ENCODE measurements around the gene KCNJ16. TPM values are rescaled to one million over a fixed set of nuclear protein-coding genes. Genes with fewer than 3 reads are reported as not detected.

KCNJ16 gene
- total and polyA plus RNA-seq, 9 of the 15 experiments (the other 6 are each of a cell fraction or from before 2014, with no cell fraction given), result 0.01 to 0.75 (median 0.07) TPM; not detected in 4

DNA sequence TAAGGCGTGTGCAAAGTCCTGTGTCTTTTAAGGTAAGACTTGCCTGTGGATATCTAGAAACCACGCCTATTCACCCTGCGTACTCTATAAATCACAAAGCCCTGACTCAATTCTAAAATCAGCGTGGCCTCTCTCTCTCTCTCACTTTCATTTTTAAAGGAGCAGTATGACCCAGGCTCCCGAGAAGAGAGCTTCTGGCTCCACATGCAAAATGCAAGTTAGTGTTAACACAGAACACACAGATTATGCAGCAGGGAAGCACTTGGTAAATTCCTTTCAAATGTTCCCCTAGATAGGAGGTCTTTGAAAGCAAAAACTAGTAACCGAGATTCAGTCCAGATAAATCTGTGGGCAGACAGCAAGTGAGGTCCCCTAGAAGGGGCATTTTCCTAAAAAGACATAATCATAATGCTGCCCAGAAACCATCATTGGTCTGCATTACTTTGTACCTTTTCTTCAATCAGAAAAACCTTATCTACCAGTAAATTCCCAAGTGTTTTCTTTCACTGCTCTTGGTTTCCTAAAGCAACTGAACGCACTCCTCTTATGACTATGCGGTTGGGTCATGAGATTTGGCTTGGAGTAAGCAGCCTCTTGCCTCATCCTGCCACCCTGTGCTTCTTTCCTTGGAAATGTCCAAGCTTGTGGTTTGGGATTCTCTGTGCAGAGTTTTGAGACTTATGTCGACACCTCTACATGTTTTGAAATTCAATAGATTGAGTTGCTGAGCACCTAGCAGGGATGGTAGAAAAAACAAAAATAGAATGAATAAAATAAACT lies 62.6 kb downstream of the KCNJ16 start:
- no peak overlapping the region for H3K27ac ChIP-seq (ENCODE audit: extremely low read depth, low read depth, low read length)
- H3K4me3 ChIP-seq, result no peak overlapping the region
- intact Hi-C loops (cut with micrococcal nuclease) (loop anchor here (10.0 kb wide), 1 partner anchor 243 kb away; no protein-coding TSS in a partner anchor), in situ Hi-C loops (cut with MboI) (no loop called here)
- no peaks in the 10 kb centered on the region for H3K79me2 ChIP-seq (ENCODE audit: control insufficient read depth, insufficient read depth, low read length)
- H3K9ac ChIP-seq (ENCODE audit: insufficient read depth in 1 of 2, low read depth in 2 of 2, low read length in 2 of 2), result no peak overlapping the region
- H3K4me2 ChIP-seq (ENCODE audit: insufficient read depth, low read length), result no peak overlapping the region
- no peaks in the 10 kb centered on the region; a peak in 1 of 5 replicates for H3K4me1 ChIP-seq (replicated peaks in 1 of 2; ENCODE audit: control insufficient read depth in 2 of 2, insufficient read depth in 2 of 2, low read length in 2 of 2)
- FAIRE-seq (no peak), DNase-seq (ENCODE audit: extremely low read depth in 1 of 4, low spot score in 3 of 4) (no peak), ATAC-seq (peak; percentile 66)
- H3K36me3 ChIP-seq (ENCODE audit: control insufficient read depth, insufficient read depth, low read length), result no peaks in the 10 kb centered on the region
- ChIA-PET POLR2A (interaction anchor here (0.6 kb wide), 1 partner anchor 1769 kb away, joined by 3 read pairs; no protein-coding TSS in a partner anchor), CTCF (ENCODE audit: low intra/inter-chr PET ratio) (no interaction called here)
- no peaks in the 10 kb centered on the region for H3K9me3 ChIP-seq (replicated peaks; ENCODE audit: control insufficient read depth, insufficient read depth, low read depth, low read length)
- H4K20me1 ChIP-seq (replicated peaks; ENCODE audit: control insufficient read depth, insufficient read depth, low read length), result no peaks in the 10 kb centered on the region
- H2AFZ ChIP-seq (ENCODE audit: low read depth, low read length), result no peak overlapping the region; the same call in 1 of the 2 replicates
- no peaks in the 10 kb centered on the region for H3K9me1 ChIP-seq (ENCODE audit: control insufficient read depth, insufficient read depth, low read length)
- 3% methylated on average over 9 of the region's 9 CpGs for WGBS (ENCODE audit: insufficient coverage, low coverage, missing lambda C conversion rate)
- H3K27me3 ChIP-seq (ENCODE audit: control insufficient read depth in 2 of 2, insufficient read depth in 2 of 2, low read length in 2 of 2), result no peaks in the 10 kb centered on the region
- no TSS peak for BruUV-seq (replicated peaks)
- TF ChIP-seq JUND (IDR thresholded peaks at IDR 0.05; ENCODE audit: borderline replicate concordance, low read depth, low read length) (0 out of 2 replicates have a peak, but pooled peaks have one; percentile 7), JUND (tag; IDR thresholded peaks at IDR 0.05; ENCODE audit: borderline replicate concordance, low read depth, low read length) (no peak), KDM1A (IDR thresholded peaks at IDR 0.05) (peak; percentile 32 to 62; a peak in 3 of 4 replicates), CEBPG (CRISPR knock-in tag; IDR thresholded peaks at IDR 0.05) (no peak), CEBPG (tag; conservative IDR thresholded peaks at IDR 0.05 in 1 of 2, IDR thresholded peaks at IDR 0.05 in 1 of 2) (peak in 1 of 2 experiments; percentile 26; a peak in 1 of 4 replicates), CXXC5 (CRISPR knock-in tag; IDR thresholded peaks at IDR 0.05) (peak; percentile 56), PBX2 (CRISPR knock-in tag; IDR thresholded peaks at IDR 0.05; ENCODE audit: low read depth) (no peak), PBX2 (tag; conservative IDR thresholded peaks at IDR 0.05; ENCODE audit: low read depth) (peak; percentile 95), MEIS2 (IDR thresholded peaks at IDR 0.05; ENCODE audit: partially characterized antibody) (peak; percentile 92), HDAC3 (IDR thresholded peaks at IDR 0.05; ENCODE audit: borderline replicate concordance, partially characterized antibody) (no peak), ZFP91 (CRISPR knock-in tag; IDR thresholded peaks at IDR 0.05) (0 out of 2 replicates have a peak, but pooled peaks have one; percentile 68), TEAD4 (IDR thresholded peaks at IDR 0.05; ENCODE audit: low read length) (0 out of 2 replicates have a peak, but pooled peaks have one; percentile 11), TEAD4 (CRISPR knock-in tag; IDR thresholded peaks at IDR 0.05; ENCODE audit: borderline replicate concordance) (no peak)
